GM21528 (cell line): ENCODE data around the gene ALK.

ENCODE experiments used
- ATAC-seq: cut with Tn5 transposase; IDR thresholded peaks from one replicate; pipeline ENCODE4 v1.9.1; 2021; ENCODE audit warnings: mild to moderate bottlenecking, moderate library complexity; ENCODE audit not compliant: unreplicated experiment, low FRiP score

Gene ALK

DNA sequence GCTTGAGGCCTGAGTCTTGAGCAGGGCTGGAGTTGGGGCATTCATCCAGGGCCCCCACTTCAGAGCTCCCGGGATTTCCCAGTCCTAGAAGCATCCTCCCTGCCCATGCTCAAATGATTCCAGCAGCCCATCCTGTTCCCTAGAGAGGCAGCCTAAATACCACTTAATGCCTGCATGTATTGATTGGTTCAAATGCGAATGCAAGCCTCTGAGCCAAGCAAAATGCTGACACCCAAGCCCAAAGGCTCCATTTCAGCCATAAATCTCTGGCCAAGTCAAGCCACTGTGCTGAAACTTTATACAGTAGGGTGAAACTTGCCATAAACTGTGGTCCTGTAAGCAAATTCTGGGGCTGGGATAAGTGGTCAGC, 526.4 kb downstream of the ALK start:
- no peak for ATAC-seq

DNA sequence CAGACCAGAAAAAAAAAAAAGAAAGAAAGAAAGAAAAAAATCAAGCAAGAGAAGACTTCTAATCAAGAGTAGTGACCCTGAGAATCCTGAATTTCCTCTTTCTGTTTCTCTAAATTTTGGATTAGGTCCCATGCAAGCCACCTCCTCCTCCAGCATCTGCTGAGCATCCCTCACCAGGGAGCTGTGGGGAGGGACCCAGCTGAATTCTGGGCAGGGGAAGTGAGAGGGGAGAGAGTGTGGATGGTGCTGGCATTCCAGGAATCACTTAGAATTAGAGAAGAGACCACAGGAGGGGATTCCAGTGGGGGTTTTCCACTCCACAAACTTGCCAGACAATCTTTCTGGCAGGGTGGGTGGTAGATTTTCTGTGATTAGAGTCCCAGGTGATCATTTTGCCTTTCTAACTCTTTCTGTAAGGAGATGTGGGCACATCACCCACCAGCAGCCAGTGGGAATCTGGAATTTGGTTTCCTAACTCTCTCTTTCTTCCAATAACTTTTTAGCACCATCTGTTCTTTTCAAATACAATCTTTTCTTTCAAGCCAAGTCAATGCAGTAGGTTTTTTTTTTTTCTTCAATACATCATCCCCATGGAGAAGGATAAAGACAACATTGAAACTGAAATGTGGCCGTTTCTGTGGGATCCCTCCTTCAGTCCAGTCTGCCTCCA, 526.9 kb downstream of the ALK start:
- ATAC-seq: no peak

GRCh38 chr2:29393676-29394075, 527.7 kb downstream of the ALK start:
- ATAC-seq: no peak

DNA sequence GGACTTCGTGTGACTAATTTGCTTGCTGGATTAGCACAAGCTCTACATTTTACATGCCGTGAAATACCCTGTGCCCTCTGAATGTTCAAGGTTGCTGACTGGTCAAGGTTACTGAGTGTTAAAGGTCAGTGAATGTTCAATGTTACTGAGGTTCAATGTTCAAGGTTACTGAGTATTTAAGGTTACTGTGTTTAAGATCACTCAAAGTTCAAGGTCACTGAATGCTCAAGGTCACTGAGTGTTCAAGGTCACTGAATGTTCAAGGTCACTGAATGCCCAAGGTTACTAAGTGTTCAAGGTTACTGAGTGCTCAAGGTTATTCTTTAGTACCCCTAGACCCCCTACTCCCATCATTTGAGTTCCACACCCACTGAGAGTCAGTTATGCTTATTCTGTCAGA, 528.6 kb downstream of the ALK start:
- no peak for ATAC-seq

- no peak for ATAC-seq
These were observed 531.2 kb downstream of the ALK start for GRCh38 chr2:29390136-29390535.

DNA sequence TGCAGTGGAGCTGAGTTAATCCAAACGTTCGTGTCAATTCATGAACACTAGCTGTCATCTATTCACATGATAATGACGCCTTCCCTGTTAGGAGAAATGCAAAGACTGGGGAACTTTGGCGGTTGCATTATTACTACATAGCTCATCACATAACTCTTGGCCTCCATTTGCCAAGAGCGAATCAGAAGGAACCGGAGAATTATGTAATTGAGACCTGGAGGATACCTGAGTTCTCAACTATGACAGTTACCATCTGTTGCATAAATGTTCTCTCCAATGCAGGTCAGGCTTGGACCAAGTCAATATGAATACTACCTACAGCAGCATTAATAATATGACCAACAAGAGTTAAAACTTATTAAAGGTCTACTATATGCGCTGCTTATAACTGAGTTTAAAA, 531.7 kb downstream of the ALK start:
- ATAC-seq: no peak

DNA sequence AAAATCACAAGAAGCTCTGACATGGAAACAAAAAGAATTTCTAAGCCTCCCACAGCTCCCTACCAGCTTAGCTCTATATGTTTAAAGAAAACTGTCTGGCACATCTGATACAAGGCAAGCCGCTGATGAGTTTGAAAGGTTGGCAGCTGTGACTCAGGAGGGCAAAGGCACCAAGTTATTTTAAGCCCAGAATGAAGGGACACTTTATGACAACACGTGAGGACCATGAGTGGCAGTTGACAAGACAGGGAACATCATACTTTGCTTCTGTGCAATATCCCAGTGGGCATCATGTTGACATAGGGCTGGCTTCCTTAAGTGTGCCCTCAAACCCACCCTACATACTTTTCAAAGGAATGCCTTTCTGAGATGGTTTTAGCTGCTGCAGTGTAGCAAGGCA, 533.3 kb downstream of the ALK start:
- ATAC-seq: no peak

DNA sequence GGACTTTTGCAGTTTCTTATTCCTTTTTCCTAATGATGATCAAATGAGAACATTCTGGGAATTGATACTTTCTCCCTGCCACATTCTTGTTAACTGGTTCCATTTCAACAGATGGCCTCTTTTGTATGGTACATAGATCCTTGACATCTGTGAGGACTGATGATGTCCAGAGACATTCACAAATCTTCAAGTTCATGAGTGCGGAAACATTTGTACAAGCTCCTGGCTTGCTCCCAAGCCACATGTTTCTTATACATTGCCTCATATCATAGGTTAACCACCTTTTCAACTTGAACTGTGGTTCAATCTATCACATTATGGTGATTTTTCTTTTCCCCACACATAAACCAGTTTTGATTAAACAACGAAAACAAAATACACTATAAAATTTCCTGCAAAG, 538.9 kb downstream of the ALK start:
- no peak for ATAC-seq

DNA sequence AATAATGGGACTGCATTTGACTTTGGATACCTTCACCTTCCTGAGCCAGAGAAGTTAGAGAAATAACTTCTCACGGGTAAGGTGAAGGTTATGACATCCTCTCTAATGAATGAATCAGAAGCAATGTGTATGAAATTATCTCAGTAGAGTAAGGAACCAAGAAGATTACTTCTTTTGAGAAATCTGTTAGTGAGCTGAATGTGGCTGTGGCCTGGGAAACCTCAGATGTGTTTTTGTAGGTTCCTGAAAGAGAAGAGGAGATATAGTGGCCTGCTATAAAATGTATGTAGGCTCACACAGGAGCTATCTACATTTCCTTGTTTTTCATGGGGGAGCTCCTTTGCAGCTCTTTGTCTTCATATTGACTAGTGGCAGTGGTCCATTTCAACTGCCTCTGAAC, 543.6 kb downstream of the ALK start:
- ATAC-seq: no peak

GRCh38 chr2:29376541-29376940, 544.8 kb downstream of the ALK start:
- ATAC-seq: no peak

- no peak for ATAC-seq
These were observed 545.5 kb downstream of the ALK start for GRCh38 chr2:29375843-29376242.

GRCh38 chr2:29374823-29375222, 546.6 kb downstream of the ALK start:
- no peak for ATAC-seq

- no peak for ATAC-seq
These were observed 547.5 kb downstream of the ALK start for GRCh38 chr2:29373870-29374269.

GRCh38 chr2:29372185-29372584, 549.2 kb downstream of the ALK start:
- no peak for ATAC-seq

DNA sequence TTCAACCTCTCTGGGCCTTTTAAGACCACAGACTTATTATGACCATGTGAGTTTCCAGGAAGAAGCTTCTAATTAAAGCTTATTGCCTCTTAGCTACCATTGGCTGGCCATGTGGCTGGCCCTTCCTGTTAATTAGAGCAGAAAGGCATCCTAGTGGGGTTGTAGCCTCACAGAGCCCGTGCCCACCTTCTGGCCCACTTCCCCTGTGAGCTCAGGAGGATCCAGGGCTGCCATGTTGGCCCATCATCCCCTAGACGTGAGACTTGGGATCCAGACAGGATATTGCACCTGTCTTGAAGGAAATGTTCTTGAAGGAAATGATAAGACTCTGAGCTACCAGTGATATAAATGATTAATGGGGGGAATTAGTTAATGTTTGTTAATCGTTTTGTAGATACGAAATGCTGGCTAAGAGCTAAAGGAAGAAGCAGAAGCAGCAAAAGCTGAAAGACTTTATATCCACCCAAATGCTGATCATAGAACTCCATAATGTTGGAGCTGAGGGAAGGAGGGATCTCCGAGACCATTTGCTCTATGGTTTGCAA, 550.7 kb downstream of the ALK start:
- ATAC-seq: no peak

GRCh38 chr2:29370173-29370572, 551.2 kb downstream of the ALK start:
- no peak for ATAC-seq

DNA sequence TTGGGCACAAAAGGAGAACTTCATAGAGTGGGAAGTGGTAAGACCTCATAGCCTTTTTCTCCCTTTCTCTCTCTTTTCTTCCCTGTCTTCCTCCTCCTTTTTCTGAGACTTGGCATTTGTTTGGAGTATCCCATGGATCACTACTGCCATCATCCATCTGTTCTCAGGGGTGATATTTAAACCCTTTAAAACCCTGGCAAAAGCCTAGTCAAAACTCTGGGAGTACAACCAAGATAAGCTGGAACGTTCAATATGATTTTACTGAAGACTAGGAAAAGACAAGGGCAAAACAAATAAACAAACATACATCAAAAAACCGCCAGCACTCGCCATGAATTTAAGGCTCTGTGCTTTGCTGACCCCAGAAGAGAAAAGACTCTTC, 552.7 kb downstream of the ALK start:
- no peak for ATAC-seq

- ATAC-seq: no peak
These were observed 553.3 kb downstream of the ALK start for GRCh38 chr2:29367986-29368658.

DNA sequence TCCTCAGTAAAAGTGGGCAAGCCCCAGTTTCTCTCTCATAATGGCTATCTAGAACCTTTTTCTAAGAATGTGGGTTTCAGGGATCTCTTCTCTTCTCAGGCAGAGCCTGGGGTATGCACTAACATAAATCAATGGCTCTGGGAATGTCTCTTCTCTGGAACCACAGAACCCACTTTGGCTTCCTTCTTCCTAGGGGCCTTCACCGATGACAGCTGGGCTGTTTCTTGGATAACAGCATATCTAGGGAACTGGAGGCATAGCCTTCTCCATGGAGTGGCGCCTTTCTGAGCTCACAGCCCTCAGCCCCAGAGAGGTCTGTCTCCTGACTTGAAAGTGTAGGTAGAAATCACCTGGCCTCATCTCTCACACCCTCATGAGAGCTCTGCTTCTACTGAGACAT, 558.3 kb downstream of the ALK start:
- ATAC-seq: no peak

GRCh38 chr2:29361231-29361630, 560.2 kb downstream of the ALK start:
- no peak for ATAC-seq

DNA sequence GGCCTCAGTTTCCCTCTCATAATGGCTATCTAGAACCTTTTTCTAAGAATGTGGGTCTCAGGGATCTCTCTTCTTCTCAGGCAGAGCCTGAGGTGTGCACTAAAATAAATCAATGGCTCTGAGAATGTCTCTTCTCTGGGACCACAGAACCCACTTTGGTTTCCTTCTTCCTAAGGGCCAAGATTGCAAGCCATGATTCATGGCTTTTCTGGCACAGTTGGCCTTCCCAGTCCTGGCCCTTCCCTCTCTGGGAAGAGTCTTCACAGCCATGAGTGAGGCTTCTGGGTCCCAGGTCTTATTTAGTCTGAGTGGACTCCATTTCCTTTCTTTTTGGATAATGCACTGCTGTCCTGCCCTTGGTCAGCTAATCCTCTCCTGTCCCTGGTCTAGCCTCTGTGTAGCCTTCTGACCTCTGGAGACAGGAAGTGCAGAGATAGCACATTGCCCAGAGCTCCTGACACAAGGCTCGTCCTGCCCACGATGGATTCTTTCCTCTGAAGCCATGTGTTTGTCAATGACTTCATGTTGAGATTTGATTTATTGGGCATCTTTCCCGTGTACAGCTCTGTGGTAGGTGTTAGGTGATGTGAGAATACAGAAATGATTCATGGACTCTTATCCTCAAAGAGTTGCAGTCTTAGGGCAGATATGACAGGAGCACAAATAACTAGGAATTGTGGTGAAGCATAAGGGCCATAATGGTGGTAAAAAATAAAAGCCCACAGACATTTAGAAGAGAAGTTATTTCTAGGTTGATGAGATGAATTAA, 561.2 kb downstream of the ALK start:
- no peak for ATAC-seq
